Measurements from ENCODE around the gene EIF2B5. TPM values are rescaled to one million over a fixed set of nuclear protein-coding genes. Genes with fewer than 3 reads are reported as not detected.

Gene EIF2B5
- total RNA-seq, 1 experiment from 2014 or later: 49.5 TPM

DNA sequence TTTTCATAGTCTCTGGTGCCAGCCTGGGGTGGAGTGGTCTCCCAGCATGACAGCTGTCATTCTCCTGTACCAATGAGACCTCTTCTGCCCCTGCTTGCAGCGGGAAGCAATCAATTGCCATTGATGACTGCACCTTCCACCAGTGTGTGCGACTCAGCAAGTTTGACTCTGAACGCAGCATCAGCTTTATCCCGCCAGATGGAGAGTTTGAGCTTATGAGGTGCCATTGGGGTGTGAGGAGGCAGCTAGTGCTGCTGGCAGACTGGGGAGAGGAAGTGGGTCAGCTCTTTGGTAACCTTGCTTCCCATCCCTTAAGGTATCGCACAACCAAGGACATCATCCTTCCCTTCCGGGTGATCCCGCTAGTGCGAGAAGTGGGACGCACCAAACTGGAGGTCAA is 46.4 kb downstream of the EIF2B5 start:
- H3K4me1 ChIP-seq (replicated peaks): peaks cover 43% of the 10 kb centered on the region
- H3K9me3 ChIP-seq (replicated peaks): no peaks in the 10 kb centered on the region; the same call in 1 of the 2 replicates
- peaks cover 94% of the 10 kb centered on the region for H3K36me3 ChIP-seq
- H3K27ac ChIP-seq: no peak overlapping the region
- no peak for DNase-seq (ENCODE audit: low read depth in 1 of 2, low spot score in 2 of 2)
- H3K27me3 ChIP-seq (replicated peaks): no peaks in the 10 kb centered on the region
- H3K4me3 ChIP-seq: no peak overlapping the region

GRCh38 chr3:184183679-184184078 is 48.5 kb downstream of the EIF2B5 start:
- Histone ChIP-seq H3K4me1 (replicated peaks) (peaks cover 33% of the 10 kb centered on the region), H3K27ac (no peak overlapping the region), H3K9me3 (replicated peaks) (no peaks in the 10 kb centered on the region; the same call in 1 of the 2 replicates), H3K36me3 (peaks cover 91% of the 10 kb centered on the region), H3K4me3 (no peak overlapping the region), H3K27me3 (replicated peaks) (no peaks in the 10 kb centered on the region)
- DNase-seq (ENCODE audit: low read depth in 1 of 2, low spot score in 2 of 2): no peak

- Histone ChIP-seq H3K4me1 (replicated peaks) (peaks cover 32% of the 10 kb centered on the region), H3K9me3 (replicated peaks) (no peaks in the 10 kb centered on the region; the same call in 1 of the 2 replicates), H3K4me3 (no peak overlapping the region), H3K27ac (peak overlapping the region; percentile 55), H3K36me3 (peaks cover 91% of the 10 kb centered on the region), H3K27me3 (replicated peaks) (no peaks in the 10 kb centered on the region)
- DNase-seq (ENCODE audit: low read depth in 1 of 2, low spot score in 2 of 2): no peak
Observed at GRCh38 chr3:184184546-184185230, 49.5 kb downstream of the EIF2B5 start.

- no peaks in the 10 kb centered on the region for H3K27me3 ChIP-seq (replicated peaks)
- peak overlapping the region; percentile 82 for H3K4me3 ChIP-seq
- peak overlapping the region; percentile 57 for H3K27ac ChIP-seq
- no peaks in the 10 kb centered on the region; the same call in 1 of the 2 replicates for H3K9me3 ChIP-seq (replicated peaks)
- peaks cover 91% of the 10 kb centered on the region for H3K36me3 ChIP-seq
- peak; percentile 96 to 98 for DNase-seq (ENCODE audit: low read depth in 1 of 2, low spot score in 2 of 2)
- H3K4me1 ChIP-seq (replicated peaks): peaks cover 22% of the 10 kb centered on the region
Observed at GRCh38 chr3:184185461-184186183, 50.5 kb downstream of the EIF2B5 start.

DNA sequence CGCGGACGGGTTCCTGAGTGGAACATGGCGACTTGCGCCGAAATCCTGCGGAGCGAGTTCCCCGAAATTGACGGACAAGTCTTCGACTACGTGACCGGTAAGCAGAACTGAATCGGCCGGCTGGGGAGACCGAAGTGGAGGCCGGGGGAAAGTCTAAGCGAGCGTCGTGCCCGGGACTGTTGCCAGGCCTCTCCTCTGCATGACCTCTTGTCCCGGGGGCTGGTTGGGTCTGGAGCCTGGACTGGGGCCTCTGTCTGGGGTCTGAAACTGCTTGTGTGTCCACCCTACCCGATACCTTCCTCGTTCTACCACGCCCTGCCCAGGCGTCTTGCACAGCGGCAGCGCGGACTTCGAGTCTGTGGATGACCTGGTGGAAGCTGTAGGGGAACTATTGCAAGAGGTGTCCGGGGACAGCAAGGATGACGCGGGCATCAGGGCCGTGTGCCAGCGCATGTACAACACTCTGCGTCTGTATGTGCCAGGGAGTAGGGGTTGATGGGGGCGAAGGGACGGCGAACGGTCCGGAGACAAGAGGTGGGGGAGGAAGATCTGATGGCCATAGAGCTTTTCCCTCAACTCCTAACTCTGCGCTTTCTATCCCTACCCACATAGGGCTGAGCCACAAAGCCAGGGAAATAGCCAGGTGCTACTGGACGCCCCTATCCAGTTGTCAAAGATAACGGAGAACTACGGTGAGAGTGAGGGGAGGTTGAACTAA is 51.2 kb downstream of the EIF2B5 start, which contains the start of gene ABCF3:
ABCF3 (plus strand) TSS at position 16 of the 718 bp plus-strand sequence; CDS start at position 25, 9 bp downstream.
- Histone ChIP-seq H3K36me3 (peaks cover 91% of the 10 kb centered on the region), H3K27me3 (replicated peaks) (no peaks in the 10 kb centered on the region), H3K4me1 (replicated peaks) (peaks cover 22% of the 10 kb centered on the region), H3K27ac (peak within 1 kb of the TSS; percentile 57), H3K4me3 (peak within 1 kb of the TSS; percentile 82), H3K9me3 (replicated peaks) (no peaks in the 10 kb centered on the region; the same call in 1 of the 2 replicates)
- no peak for DNase-seq (ENCODE audit: low read depth in 1 of 2, low spot score in 2 of 2)

DNA sequence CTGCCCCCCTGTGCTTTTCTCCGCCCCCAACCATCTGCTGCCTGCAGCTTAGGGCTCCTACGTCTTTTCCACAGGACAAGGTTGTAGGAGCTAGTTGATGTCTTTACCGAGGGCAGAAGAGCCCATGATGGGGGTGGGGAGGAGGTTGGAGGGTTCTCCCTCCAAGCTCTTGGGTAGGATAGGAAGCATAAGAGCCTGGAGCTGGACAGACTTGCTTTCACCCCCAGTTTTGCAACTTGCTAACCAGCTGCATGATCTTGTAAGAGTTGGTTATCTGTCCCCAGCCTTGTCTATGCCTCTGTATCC is 51.7 kb downstream of the EIF2B5 start:
- DNase-seq (ENCODE audit: low read depth in 1 of 2, low spot score in 2 of 2): no peak
- Histone ChIP-seq H3K4me3 (peak overlapping the region; percentile 82), H3K27ac (no peak overlapping the region), H3K27me3 (replicated peaks) (no peaks in the 10 kb centered on the region), H3K36me3 (peaks cover 89% of the 10 kb centered on the region), H3K9me3 (replicated peaks) (no peaks in the 10 kb centered on the region; the same call in 1 of the 2 replicates), H3K4me1 (replicated peaks) (peaks cover 22% of the 10 kb centered on the region)

GRCh38 chr3:184188080-184188479 is 52.9 kb downstream of the EIF2B5 start:
- H3K36me3 ChIP-seq: peaks cover 89% of the 10 kb centered on the region
- H3K27me3 ChIP-seq (replicated peaks): no peaks in the 10 kb centered on the region
- no peaks in the 10 kb centered on the region; the same call in 1 of the 2 replicates for H3K9me3 ChIP-seq (replicated peaks)
- no peak overlapping the region for H3K4me3 ChIP-seq
- H3K4me1 ChIP-seq (replicated peaks): peaks cover 22% of the 10 kb centered on the region
- DNase-seq (ENCODE audit: low read depth in 1 of 2, low spot score in 2 of 2): no peak
- no peak overlapping the region for H3K27ac ChIP-seq

GRCh38 chr3:184189421-184189820 is 54.3 kb downstream of the EIF2B5 start:
- Histone ChIP-seq H3K9me3 (replicated peaks) (no peaks in the 10 kb centered on the region; the same call in 1 of the 2 replicates), H3K36me3 (peaks cover 89% of the 10 kb centered on the region), H3K27me3 (replicated peaks) (no peaks in the 10 kb centered on the region), H3K27ac (no peak overlapping the region), H3K4me1 (replicated peaks) (peaks cover 22% of the 10 kb centered on the region), H3K4me3 (no peak overlapping the region)
- DNase-seq (ENCODE audit: low read depth in 1 of 2, low spot score in 2 of 2): no peak

DNA sequence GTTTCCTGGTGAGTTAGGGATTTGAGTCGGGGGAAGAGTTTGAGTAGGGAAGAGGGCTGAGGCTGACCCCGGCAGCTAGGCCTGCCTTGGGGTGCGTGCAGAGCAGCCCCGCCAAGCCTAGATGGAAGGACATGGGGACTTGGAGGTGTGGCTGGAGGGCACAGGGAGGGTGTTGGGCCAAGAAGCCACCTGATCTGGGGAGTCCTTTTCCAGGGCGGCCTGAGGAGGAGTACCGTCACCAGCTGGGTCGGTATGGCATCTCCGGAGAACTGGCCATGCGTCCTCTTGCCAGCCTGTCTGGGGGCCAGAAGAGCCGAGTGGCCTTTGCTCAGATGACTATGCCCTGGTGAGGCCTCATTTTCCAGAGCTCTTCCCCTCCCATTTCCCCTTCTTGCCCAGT is 57.7 kb downstream of the EIF2B5 start:
- H3K9me3 ChIP-seq (replicated peaks): no peaks in the 10 kb centered on the region
- H3K4me3 ChIP-seq: no peak overlapping the region
- H3K27ac ChIP-seq: no peak overlapping the region
- H3K4me1 ChIP-seq (replicated peaks): no peaks in the 10 kb centered on the region
- H3K36me3 ChIP-seq: peaks cover 73% of the 10 kb centered on the region
- DNase-seq (ENCODE audit: low read depth in 1 of 2, low spot score in 2 of 2): no peak
- no peaks in the 10 kb centered on the region for H3K27me3 ChIP-seq (replicated peaks)

DNA sequence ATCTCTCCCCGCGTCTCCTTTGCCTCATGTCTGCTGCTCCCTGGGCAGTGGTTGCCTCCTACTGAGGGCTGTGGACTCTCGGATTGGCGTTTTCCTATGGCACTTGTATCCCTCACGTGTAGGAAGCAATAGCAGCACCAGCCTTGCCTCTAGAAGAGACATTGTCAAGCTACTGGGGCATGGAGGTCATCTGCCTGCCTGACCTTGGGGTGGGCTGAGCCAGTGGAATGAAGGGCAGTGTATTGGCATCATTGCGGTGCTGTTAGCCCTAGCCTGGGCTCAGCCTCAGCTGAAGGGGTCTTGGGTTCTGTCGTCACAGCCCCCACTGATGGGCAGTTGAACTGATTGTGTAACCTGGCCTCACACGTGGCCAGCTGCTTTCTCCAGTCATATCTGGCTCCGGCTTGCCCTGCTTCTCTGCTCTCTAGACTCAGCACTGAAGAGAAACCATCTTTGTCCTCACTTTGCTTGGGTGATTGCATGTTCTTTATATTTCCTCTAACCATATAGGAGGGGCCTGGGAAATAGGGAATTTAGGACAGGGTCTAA is 58.9 kb downstream of the EIF2B5 start:
- no peak for DNase-seq (ENCODE audit: low read depth in 1 of 2, low spot score in 2 of 2)
- Histone ChIP-seq H3K36me3 (peaks cover 61% of the 10 kb centered on the region), H3K27ac (no peak overlapping the region), H3K4me1 (replicated peaks) (no peaks in the 10 kb centered on the region), H3K27me3 (replicated peaks) (no peaks in the 10 kb centered on the region), H3K9me3 (replicated peaks) (no peaks in the 10 kb centered on the region), H3K4me3 (no peak overlapping the region)

Other genes starting within 250 kb of the EIF2B5 start
- 9.1 and 9.6 TPM in 2 replicates for gene ABCC5, start 117.5 kb upstream of the EIF2B5 start, total RNA-seq (2014; rRNA removed; shearing (Covaris generic))
- not detected in 2 replicates for gene HTR3D, start 103.6 kb upstream of the EIF2B5 start, total RNA-seq (2014; rRNA removed; shearing (Covaris generic))
- gene HTR3C, start 82.3 kb upstream of the EIF2B5 start, total RNA-seq (2014; rRNA removed; shearing (Covaris generic)): not detected in 2 replicates
- gene HTR3E, start 38.3 kb upstream of the EIF2B5 start, total RNA-seq (2014; rRNA removed; shearing (Covaris generic)): not detected in 2 replicates
- gene DVL3, start 20.0 kb downstream of the EIF2B5 start, total RNA-seq (2014; rRNA removed; shearing (Covaris generic)): 32.2 and 33.6 TPM in 2 replicates
- gene AP2M1, start 39.5 kb downstream of the EIF2B5 start, total RNA-seq (2014; rRNA removed; shearing (Covaris generic)): 282 and 609 TPM in 2 replicates
- 19.2 and 28.7 TPM in 2 replicates for gene ABCF3, start 50.8 kb downstream of the EIF2B5 start, total RNA-seq (2014; rRNA removed; shearing (Covaris generic))
- gene VWA5B2, start 94.2 kb downstream of the EIF2B5 start, total RNA-seq (2014; rRNA removed; shearing (Covaris generic)): not detected in 2 replicates
- 26.4 and 30.1 TPM in 2 replicates for gene ALG3, start 113.6 kb downstream of the EIF2B5 start, total RNA-seq (2014; rRNA removed; shearing (Covaris generic))
- gene EEF1AKMT4, start 114.3 kb downstream of the EIF2B5 start, total RNA-seq (2014; rRNA removed; shearing (Covaris generic)): 3.2 and 6.2 TPM in 2 replicates
- 0.13 TPM in 1 of 2 replicates, not detected in the other for gene CAMK2N2, start 126.2 kb downstream of the EIF2B5 start, total RNA-seq (2014; rRNA removed; shearing (Covaris generic))
- gene ECE2, start 140.7 kb downstream of the EIF2B5 start, total RNA-seq (2014; rRNA removed; shearing (Covaris generic)): not detected in 2 replicates
- gene PSMD2, start 163.9 kb downstream of the EIF2B5 start, total RNA-seq (2014; rRNA removed; shearing (Covaris generic)): 423 and 627 TPM in 2 replicates
- gene EIF4G1, start 179.2 kb downstream of the EIF2B5 start, total RNA-seq (2014; rRNA removed; shearing (Covaris generic)): 250 and 257 TPM in 2 replicates
- gene FAM131A, start 202.2 kb downstream of the EIF2B5 start, total RNA-seq (2014; rRNA removed; shearing (Covaris generic)): 13.9 and 14.4 TPM in 2 replicates
- gene CLCN2, start 226.2 kb downstream of the EIF2B5 start, total RNA-seq (2014; rRNA removed; shearing (Covaris generic)): 8.8 and 11.6 TPM in 2 replicates
- gene POLR2H, start 226.4 kb downstream of the EIF2B5 start, total RNA-seq (2014; rRNA removed; shearing (Covaris generic)): 101 and 103 TPM in 2 replicates
- not detected in 2 replicates for gene THPO, start 242.8 kb downstream of the EIF2B5 start, total RNA-seq (2014; rRNA removed; shearing (Covaris generic))
- 0.26 TPM in 1 of 2 replicates, not detected in the other for gene CHRD, start 244.7 kb downstream of the EIF2B5 start, total RNA-seq (2014; rRNA removed; shearing (Covaris generic))

Data from SJSA1 (cell line).